ENCODE results near the gene AGMO. TPM values are rescaled to one million over a fixed set of nuclear protein-coding genes. Genes with fewer than 3 reads are reported as not detected.

Gene AGMO
- total RNA-seq, 3 donors from 2014 or later = 1.4 to 4.3 (median 1.6) TPM

GRCh38 chr7:15546272-15546792 is 15.5 kb downstream of the AGMO start:
- DNase-seq (ENCODE audit: low spot score in 2 of 2) = no peak

GRCh38 chr7:15544050-15544449 is 17.8 kb downstream of the AGMO start:
- no peak overlapping the region for H3K4me3 ChIP-seq
- no peaks in the 10 kb centered on the region for H3K36me3 ChIP-seq
- H3K27ac ChIP-seq = no peak overlapping the region
- DNase-seq (ENCODE audit: low spot score in 2 of 2) = no peak
- H3K4me1 ChIP-seq = no peaks in the 10 kb centered on the region
- H3K9me3 ChIP-seq = peaks cover 0 to 10% of the 10 kb centered on the region in 2 donors
- TF ChIP-seq CTCF (IDR thresholded peaks at IDR 0.05) = no peak
- intact Hi-C loops (cut with DNase I; ENCODE audit: low total_unique reads) = no loop called here
- H3K27me3 ChIP-seq = no peaks in the 10 kb centered on the region

More at GRCh38 chr7:15546272-15546792, 15.5 kb downstream of the AGMO start:
- H3K27ac ChIP-seq = no peak overlapping the region
- H3K4me1 ChIP-seq = no peaks in the 10 kb centered on the region
- H3K9me3 ChIP-seq = no peaks in the 10 kb centered on the region
- intact Hi-C loops (cut with DNase I; ENCODE audit: low total_unique reads) = no loop called here
- TF ChIP-seq POLR2AphosphoS5 (IDR thresholded peaks at IDR 0.05) = no peak
- H3K4me3 ChIP-seq = no peak overlapping the region
- H3K27me3 ChIP-seq = no peaks in the 10 kb centered on the region
- no peaks in the 10 kb centered on the region for H3K36me3 ChIP-seq

GRCh38 chr7:15543256-15543655 is 18.6 kb downstream of the AGMO start:
- intact Hi-C loops (cut with DNase I; ENCODE audit: low total_unique reads) = no loop called here
- H3K4me3 ChIP-seq = no peak overlapping the region

GRCh38 chr7:15527648-15528047 is 34.2 kb downstream of the AGMO start:
- intact Hi-C loops (cut with DNase I; ENCODE audit: low total_unique reads) = no loop called here
- no peaks in the 10 kb centered on the region for H3K4me1 ChIP-seq
- H3K4me3 ChIP-seq = no peak overlapping the region
- no peaks in the 10 kb centered on the region for H3K36me3 ChIP-seq
- TF ChIP-seq CTCF (IDR thresholded peaks at IDR 0.05) = no peak
- no peak for TF ChIP-seq POLR2A (IDR thresholded peaks at IDR 0.05)
- no peak for TF ChIP-seq POLR2AphosphoS5 (IDR thresholded peaks at IDR 0.05)
- no peak overlapping the region for H3K27ac ChIP-seq
- no peak for DNase-seq (ENCODE audit: low spot score in 2 of 2)
- H3K27me3 ChIP-seq = no peaks in the 10 kb centered on the region
- peaks cover 0 to 3% of the 10 kb centered on the region in 2 donors for H3K9me3 ChIP-seq

More at GRCh38 chr7:15543256-15543655, 18.6 kb downstream of the AGMO start:
- no peaks in the 10 kb centered on the region for H3K27me3 ChIP-seq
- peaks cover 0 to 10% of the 10 kb centered on the region in 2 donors for H3K9me3 ChIP-seq
- TF ChIP-seq POLR2A (IDR thresholded peaks at IDR 0.05) (no peak), POLR2AphosphoS5 (IDR thresholded peaks at IDR 0.05) (no peak), CTCF (IDR thresholded peaks at IDR 0.05) (no peak)
- H3K27ac ChIP-seq = no peak overlapping the region
- no peak for DNase-seq (ENCODE audit: low spot score in 2 of 2)
- H3K36me3 ChIP-seq = no peaks in the 10 kb centered on the region
- no peaks in the 10 kb centered on the region for H3K4me1 ChIP-seq

GRCh38 chr7:15525652-15526263 is 36.1 kb downstream of the AGMO start:
- peaks cover 0 to 3% of the 10 kb centered on the region in 2 donors for H3K9me3 ChIP-seq
- no peaks in the 10 kb centered on the region for H3K36me3 ChIP-seq
- no peak for TF ChIP-seq CTCF (IDR thresholded peaks at IDR 0.05)
- TF ChIP-seq POLR2A (IDR thresholded peaks at IDR 0.05) = no peak
- no peak overlapping the region for H3K4me3 ChIP-seq
- H3K27me3 ChIP-seq = no peaks in the 10 kb centered on the region
- H3K27ac ChIP-seq = no peak overlapping the region
- H3K4me1 ChIP-seq = no peaks in the 10 kb centered on the region
- no peak for DNase-seq (ENCODE audit: low spot score in 2 of 2)
- intact Hi-C loops (cut with DNase I; ENCODE audit: low total_unique reads) = no loop called here

Measured in breast epithelium (tissue), 4 donors.